HG03159 (cell line): ENCODE data around the gene EVC2.

ENCODE experiments used
- ATAC-seq: cut with Tn5 transposase; IDR thresholded peaks from one replicate; pipeline ENCODE4 v1.9.1; 2021; ENCODE audit warnings: mild to moderate bottlenecking, moderate library complexity; ENCODE audit not compliant: unreplicated experiment

The EVC2 gene

GRCh38 chr4:5708449-5709206 is at the start of gene EVC2:
Gene EVC2, minus strand, starts transcription at chr4:5708559. Its CDS starts 46 bp downstream, at chr4:5708513.
- ATAC-seq = no peak

GRCh38 chr4:5757954-5758353 is 49.6 kb upstream of the EVC2 start:
- ATAC-seq = no peak

- ATAC-seq = no peak
Measured at GRCh38 chr4:5757536-5757935, 49.2 kb upstream of the EVC2 start.

GRCh38 chr4:5757091-5757490 is 48.7 kb upstream of the EVC2 start:
- ATAC-seq = no peak

GRCh38 chr4:5756271-5756670 is 47.9 kb upstream of the EVC2 start:
- no peak for ATAC-seq

- no peak for ATAC-seq
Measured at GRCh38 chr4:5755679-5756078, 47.3 kb upstream of the EVC2 start.

GRCh38 chr4:5755161-5755560 is 46.8 kb upstream of the EVC2 start:
- ATAC-seq = no peak

GRCh38 chr4:5754529-5754881 is 46.1 kb upstream of the EVC2 start:
- ATAC-seq = no peak

- ATAC-seq = no peak
Measured at GRCh38 chr4:5753766-5754528, 45.6 kb upstream of the EVC2 start.

GRCh38 chr4:5753366-5753765 is 45.0 kb upstream of the EVC2 start:
- ATAC-seq = no peak

GRCh38 chr4:5752376-5753184 is 44.2 kb upstream of the EVC2 start:
- ATAC-seq = no peak

GRCh38 chr4:5751666-5752375 is 43.5 kb upstream of the EVC2 start:
- ATAC-seq = no peak

- no peak for ATAC-seq
Measured at GRCh38 chr4:5750946-5751665, 42.7 kb upstream of the EVC2 start.

- ATAC-seq = no peak
Measured at GRCh38 chr4:5750052-5750945, 41.9 kb upstream of the EVC2 start.

GRCh38 chr4:5749568-5749967 is 41.2 kb upstream of the EVC2 start:
- ATAC-seq = no peak

- ATAC-seq = no peak
Measured at GRCh38 chr4:5747738-5748375, 39.5 kb upstream of the EVC2 start.

- ATAC-seq = no peak
Measured at GRCh38 chr4:5746829-5747737, 38.7 kb upstream of the EVC2 start.

GRCh38 chr4:5746250-5746649 is 37.9 kb upstream of the EVC2 start:
- ATAC-seq = no peak
